Lower leg skin (tissue), 4 donors: ENCODE results near the gene CLSTN2. TPM values are rescaled to one million over a fixed set of nuclear protein-coding genes. Genes with fewer than 3 reads are reported as not detected.

Experiments
- DNase-seq, 2 donors: peaks; one replicate each; pipeline ENCODE4 v3.0.0-alpha.2; 2019; ENCODE audit warnings: low spot score in 2 of 2
- H3K4me3 ChIP-seq: fragments of 200-600 bp; sonication (generic); 2 replicates; pipeline ENCODE4 v1.5.1; 2017; ENCODE audit warnings: mild to moderate bottlenecking, low read depth; ENCODE audit not compliant: poor library complexity, severe bottlenecking
- CTCF ChIP-seq, 3 donors: fragments of 450-650 bp; IDR thresholded peaks; one replicate each; pipeline ENCODE4 v1.5.1; 2016; ENCODE audit warnings: antibody characterized with exemption in 3 of 3, mild to moderate bottlenecking in 3 of 3, moderate library complexity in 2 of 3
- POLR2A ChIP-seq, 2 donors: fragments of 450-650 bp; IDR thresholded peaks; one replicate each; pipeline ENCODE4 v1.6.1; 2016 to 2017; ENCODE audit warnings: antibody characterized with exemption in 2 of 2, mild to moderate bottlenecking in 1 of 2, moderate library complexity in 1 of 2
- whole genome bisulfite sequencing, 2 donors: methylation state at CpG; one replicate each; pipeline ENCODE4 v1.1.5; 2018; 5-methylcytosine and 5-hydroxymethylcytosine counted together
- intact Hi-C: fragments of 100-400 bp; cut with DNase I; formaldehyde crosslinking; loops from one replicate; pipeline ENCODE4 v1.15.0; 2023; ENCODE audit warnings: low total_unique reads
- total RNA-seq, 4 donors: library from RNA; depleted of rRNA; stranded (reverse); fragments of >200 nt; gene quantifications; one replicate each; pipeline ENCODE4 v1.1.0, GENCODE V29; 2016

CLSTN2 gene
- total RNA-seq, 4 donors from 2014 or later, result 3.1 to 7.9 (median 4.7) TPM

DNA sequence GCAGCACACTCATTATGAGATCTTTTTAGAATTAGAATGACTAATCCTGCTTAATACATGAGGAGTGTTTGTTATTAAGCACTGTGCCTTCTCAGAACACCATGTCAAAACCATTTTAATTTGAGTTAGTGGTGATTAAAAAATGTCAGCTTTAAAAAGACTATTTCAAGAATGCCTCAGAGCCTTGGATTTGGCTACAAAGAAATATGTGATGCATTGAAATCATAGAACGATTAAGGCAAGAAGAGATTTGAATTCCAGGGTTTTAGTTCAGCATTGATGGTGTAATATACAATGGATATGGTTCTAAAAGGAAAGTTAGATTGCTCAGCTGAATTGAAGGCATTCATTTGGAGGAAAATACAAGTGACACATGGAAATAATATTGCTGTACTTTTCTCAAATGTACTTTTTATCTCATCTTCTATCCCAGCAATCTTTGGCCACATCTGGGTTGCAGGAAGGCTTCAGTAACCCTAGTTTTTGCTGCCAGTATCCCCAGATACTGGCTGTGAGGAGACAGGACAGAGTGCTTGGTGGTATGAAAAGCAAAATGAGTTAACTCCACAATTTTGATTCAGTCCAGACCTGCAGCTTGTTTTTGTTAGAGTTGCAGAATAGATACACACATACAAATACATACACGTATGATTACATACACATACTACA, 303.8 kb downstream of the CLSTN2 start:
- H3K4me3 ChIP-seq, result no peak overlapping the region
- TF ChIP-seq POLR2A (IDR thresholded peaks at IDR 0.05) (no peak), CTCF (IDR thresholded peaks at IDR 0.05) (no peak)
- no peak for DNase-seq
- 43 to 46% methylated on average over 2 of the region's 2 CpGs for WGBS, 2 donors
- intact Hi-C loops, result no loop called here

GRCh38 chr3:140242818-140243276, 307.9 kb downstream of the CLSTN2 start:
- no peak for DNase-seq
- 72 to 81% methylated on average over 5 of the region's 5 CpGs for WGBS, 2 donors
- intact Hi-C loops, result no loop called here
- no peak overlapping the region for H3K4me3 ChIP-seq
- no peak for TF ChIP-seq POLR2A (IDR thresholded peaks at IDR 0.05)
- TF ChIP-seq CTCF (IDR thresholded peaks at IDR 0.05), result no peak

GRCh38 chr3:140243575-140243974, 308.6 kb downstream of the CLSTN2 start:
- WGBS, 2 donors, result 92% methylated on average over 1 of the region's 1 CpG
- no peak for DNase-seq
- no peak overlapping the region for H3K4me3 ChIP-seq
- intact Hi-C loops, result no loop called here
- TF ChIP-seq CTCF (IDR thresholded peaks at IDR 0.05), result no peak
- TF ChIP-seq POLR2A (IDR thresholded peaks at IDR 0.05), result no peak

GRCh38 chr3:140244893-140245292, 309.9 kb downstream of the CLSTN2 start:
- H3K4me3 ChIP-seq, result no peak overlapping the region
- intact Hi-C loops, result no loop called here
- WGBS, 2 donors, result 67 to 70% methylated on average over 5 of the region's 5 CpGs
- DNase-seq, result no peak
- TF ChIP-seq CTCF (IDR thresholded peaks at IDR 0.05), result no peak
- TF ChIP-seq POLR2A (IDR thresholded peaks at IDR 0.05), result no peak

GRCh38 chr3:140246578-140246977, 311.6 kb downstream of the CLSTN2 start:
- H3K4me3 ChIP-seq, result no peak overlapping the region
- intact Hi-C loops, result no loop called here
- no peak for TF ChIP-seq POLR2A (IDR thresholded peaks at IDR 0.05)
- TF ChIP-seq CTCF (IDR thresholded peaks at IDR 0.05), result no peak
- no peak for DNase-seq
- 56 to 58% methylated on average over 3 of the region's 3 CpGs for WGBS, 2 donors

- no peak overlapping the region for H3K4me3 ChIP-seq
- no peak for DNase-seq
- no peak for TF ChIP-seq CTCF (IDR thresholded peaks at IDR 0.05)
- TF ChIP-seq POLR2A (IDR thresholded peaks at IDR 0.05), result no peak
- intact Hi-C loops, result no loop called here
Observed at GRCh38 chr3:140247775-140248174, 312.8 kb downstream of the CLSTN2 start.
